ENCODE results near the gene MRPL20. TPM values are rescaled to one million over a fixed set of nuclear protein-coding genes. Genes with fewer than 3 reads are reported as not detected.

Gene MRPL20
- total RNA-seq, 2 donors from 2014 or later, result 160 to 218 TPM

DNA sequence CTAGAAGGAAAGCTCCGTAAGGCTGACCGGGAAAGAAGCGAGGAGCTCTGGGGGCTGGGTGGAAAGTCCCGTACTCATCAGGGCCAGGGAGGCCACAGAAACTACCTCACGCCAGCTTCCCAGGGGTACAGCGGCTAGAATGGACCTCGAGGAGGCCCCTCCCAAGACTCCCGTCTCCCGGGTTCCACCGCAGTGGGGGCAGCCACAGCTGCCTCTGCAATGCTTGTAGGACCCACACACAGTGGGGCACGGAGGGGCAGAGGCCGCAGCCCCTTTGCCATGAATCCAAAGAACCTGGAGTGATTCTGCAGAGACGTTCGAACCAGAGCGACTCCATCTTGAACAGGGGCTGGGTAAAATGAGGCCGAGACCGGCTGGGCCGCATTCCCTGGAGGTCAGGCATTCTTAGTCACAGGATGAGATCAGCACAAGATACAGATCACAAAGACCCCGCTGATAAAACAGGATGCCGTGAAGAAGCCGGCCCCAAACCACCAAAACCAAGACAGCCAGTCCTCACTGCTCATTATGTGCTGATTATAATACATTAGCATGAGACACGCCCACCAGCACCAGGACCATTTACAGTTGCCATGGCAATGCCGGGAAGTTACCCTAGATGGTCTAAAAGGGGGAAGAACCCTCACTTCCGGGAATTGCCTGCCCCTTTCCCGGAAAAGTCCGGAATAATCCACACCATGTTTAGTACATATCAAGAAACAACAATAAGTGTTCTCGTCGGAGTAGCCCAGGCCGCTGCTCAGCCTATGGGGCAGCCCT lies 15.6 kb upstream of the MRPL20 start:
- no peak overlapping the region for H3K4me3 ChIP-seq
- peaks cover 0 to 16% of the 10 kb centered on the region in 2 donors for H3K4me1 ChIP-seq
- H3K36me3 ChIP-seq, result no peaks in the 10 kb centered on the region
- H3K9me3 ChIP-seq, result no peaks in the 10 kb centered on the region
- no peak overlapping the region for H3K27ac ChIP-seq
- TF ChIP-seq, protein P1, sequence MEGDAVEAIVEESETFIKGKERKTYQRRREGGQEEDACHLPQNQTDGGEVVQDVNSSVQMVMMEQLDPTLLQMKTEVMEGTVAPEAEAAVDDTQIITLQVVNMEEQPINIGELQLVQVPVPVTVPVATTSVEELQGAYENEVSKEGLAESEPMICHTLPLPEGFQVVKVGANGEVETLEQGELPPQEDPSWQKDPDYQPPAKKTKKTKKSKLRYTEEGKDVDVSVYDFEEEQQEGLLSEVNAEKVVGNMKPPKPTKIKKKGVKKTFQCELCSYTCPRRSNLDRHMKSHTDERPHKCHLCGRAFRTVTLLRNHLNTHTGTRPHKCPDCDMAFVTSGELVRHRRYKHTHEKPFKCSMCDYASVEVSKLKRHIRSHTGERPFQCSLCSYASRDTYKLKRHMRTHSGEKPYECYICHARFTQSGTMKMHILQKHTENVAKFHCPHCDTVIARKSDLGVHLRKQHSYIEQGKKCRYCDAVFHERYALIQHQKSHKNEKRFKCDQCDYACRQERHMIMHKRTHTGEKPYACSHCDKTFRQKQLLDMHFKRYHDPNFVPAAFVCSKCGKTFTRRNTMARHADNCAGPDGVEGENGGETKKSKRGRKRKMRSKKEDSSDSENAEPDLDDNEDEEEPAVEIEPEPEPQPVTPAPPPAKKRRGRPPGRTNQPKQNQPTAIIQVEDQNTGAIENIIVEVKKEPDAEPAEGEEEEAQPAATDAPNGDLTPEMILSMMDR (IDR thresholded peaks at IDR 0.05), result no peak
- no peak for DNase-seq (ENCODE audit: low spot score)
- no peaks in the 10 kb centered on the region for H3K27me3 ChIP-seq

DNA sequence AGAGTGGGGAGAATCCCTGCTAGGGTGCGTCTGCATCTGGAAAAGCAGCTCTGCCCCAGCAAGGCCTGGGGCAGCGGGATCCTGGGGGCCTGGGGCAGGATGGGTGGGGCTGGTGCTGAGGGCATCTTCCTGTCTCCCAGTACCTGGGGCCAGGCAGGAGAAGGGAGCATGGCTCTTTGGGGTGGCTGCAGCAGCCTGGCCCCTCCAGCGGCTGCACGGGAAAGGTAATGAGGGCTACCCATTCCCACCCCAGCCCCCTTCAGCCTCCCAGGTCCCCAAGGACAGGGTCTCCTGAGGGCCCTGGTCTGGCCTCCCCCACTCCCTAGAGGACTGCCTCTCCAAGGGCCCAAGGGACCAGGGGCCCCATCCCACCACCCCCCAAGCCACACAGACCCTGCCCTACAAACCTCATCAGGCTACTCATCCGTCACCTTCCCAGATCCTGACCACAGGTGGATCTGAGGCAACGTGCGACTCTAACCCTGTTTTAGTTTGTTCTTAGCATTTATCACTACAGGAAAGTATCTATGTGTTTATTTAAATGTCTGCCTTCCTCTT lies 14.9 kb upstream of the MRPL20 start:
- H3K4me3 ChIP-seq, result no peak overlapping the region
- no peak overlapping the region for H3K27ac ChIP-seq
- no peaks in the 10 kb centered on the region for H3K36me3 ChIP-seq
- no peak for DNase-seq (ENCODE audit: low spot score)
- peaks cover 0 to 16% of the 10 kb centered on the region in 2 donors for H3K4me1 ChIP-seq
- no peaks in the 10 kb centered on the region for H3K9me3 ChIP-seq
- TF ChIP-seq, protein P1 (IDR thresholded peaks at IDR 0.05), result no peak
- H3K27me3 ChIP-seq, result no peaks in the 10 kb centered on the region

DNA sequence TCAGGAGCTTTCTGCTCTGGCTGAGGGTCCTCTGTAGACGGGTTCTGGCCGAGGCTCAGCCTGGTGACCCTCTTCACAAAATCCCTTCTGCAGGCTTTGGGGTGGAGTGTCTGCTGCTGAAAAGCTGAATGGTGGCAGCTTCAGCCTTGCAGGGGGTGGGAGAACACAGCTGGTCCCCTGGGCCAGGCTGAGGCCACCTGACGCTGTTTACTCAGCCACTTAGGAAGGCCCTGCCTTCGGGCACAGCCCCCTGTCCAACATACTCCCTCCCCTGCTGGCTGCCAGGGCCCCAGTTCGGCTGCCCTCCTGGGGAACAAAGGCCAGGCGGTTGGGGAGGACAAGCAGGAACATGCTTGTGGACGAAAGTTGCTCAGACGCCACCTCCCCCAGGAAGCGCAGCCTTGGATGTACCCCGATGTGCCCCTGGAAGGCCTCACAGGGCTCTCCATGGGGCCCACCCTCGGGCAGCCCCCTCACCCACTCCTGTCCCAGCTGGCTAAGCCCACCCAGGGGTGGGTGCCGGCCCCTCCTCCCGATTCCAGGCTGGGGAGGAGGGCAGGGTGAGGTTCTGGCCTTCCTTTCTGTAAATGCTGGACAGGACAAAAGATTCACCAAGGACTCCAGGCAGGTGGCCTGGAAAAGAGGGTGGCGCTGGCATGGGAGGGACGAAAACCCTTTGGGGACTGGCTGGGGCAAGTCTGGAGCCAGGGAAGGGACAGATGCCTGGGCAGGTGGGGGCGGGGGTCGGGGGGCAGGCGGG lies 14.2 kb upstream of the MRPL20 start, which contains the start of gene ANKRD65:
ANKRD65 (minus strand) TSS at position 130 of the 760 bp plus-strand sequence. CDS start 271 bp downstream, outside the sequence.
- Histone ChIP-seq H3K4me3 (peak within 1 kb of the TSS in 1 of 2 donors; percentile 50), H3K9me3 (no peaks in the 10 kb centered on the region), H3K27me3 (no peaks in the 10 kb centered on the region), H3K4me1 (peaks cover 0 to 16% of the 10 kb centered on the region in 2 donors), H3K27ac (peak within 1 kb of the TSS in 1 of 2 donors; percentile 4), H3K36me3 (no peaks in the 10 kb centered on the region)
- DNase-seq (ENCODE audit: low spot score), result no peak
- TF ChIP-seq, protein P1 (IDR thresholded peaks at IDR 0.05), result no peak

DNA sequence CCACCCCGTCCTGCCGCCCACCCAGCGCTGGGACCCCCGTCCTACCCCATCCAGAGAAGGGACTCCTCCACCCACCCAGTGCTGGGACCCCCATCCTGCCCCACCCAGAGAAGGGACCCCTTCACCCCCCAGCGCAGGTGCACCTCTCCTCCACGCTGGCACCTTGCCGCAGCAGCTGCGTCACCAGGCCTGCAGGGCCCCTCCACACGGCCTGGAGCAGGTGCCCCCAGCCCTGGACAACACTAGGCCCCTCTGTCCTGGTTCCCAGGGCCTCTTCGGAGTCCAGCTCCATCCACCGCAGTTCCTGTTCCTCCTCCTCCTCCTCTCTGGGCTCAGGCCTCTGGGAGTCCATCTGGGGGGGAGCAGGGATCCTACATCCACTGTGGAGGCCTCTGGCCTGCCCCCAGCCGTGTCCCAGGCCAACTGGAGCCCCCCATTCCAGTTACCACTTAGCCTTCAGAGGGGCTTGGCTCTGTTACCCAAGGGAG lies 13.6 kb upstream of the MRPL20 start:
- Histone ChIP-seq H3K4me1 (peaks cover 0 to 16% of the 10 kb centered on the region in 2 donors), H3K27ac (peak overlapping the region in 1 of 2 donors; percentile 4), H3K4me3 (peak overlapping the region in 1 of 2 donors; percentile 50), H3K27me3 (no peaks in the 10 kb centered on the region), H3K9me3 (no peaks in the 10 kb centered on the region), H3K36me3 (no peaks in the 10 kb centered on the region)
- TF ChIP-seq, protein P1 (IDR thresholded peaks at IDR 0.05), result no peak
- DNase-seq (ENCODE audit: low spot score), result no peak

- peaks cover 0 to 16% of the 10 kb centered on the region in 2 donors for H3K4me1 ChIP-seq
- TF ChIP-seq, protein P1 (IDR thresholded peaks at IDR 0.05), result no peak
- H3K27me3 ChIP-seq, result no peaks in the 10 kb centered on the region
- H3K36me3 ChIP-seq, result no peaks in the 10 kb centered on the region
- peak overlapping the region in 1 of 2 donors; percentile 71 for H3K27ac ChIP-seq
- no peaks in the 10 kb centered on the region for H3K9me3 ChIP-seq
- no peak for DNase-seq (ENCODE audit: low spot score)
- peak overlapping the region; percentile 9 to 50 for H3K4me3 ChIP-seq
Measured at GRCh38 chr1:1419813-1420653, 12.9 kb upstream of the MRPL20 start.

Data from right atrium auricular region (tissue), 2 donors.